DND-41 (cell line): ENCODE data around the gene WFDC12.

Experiments used
- EZH2 ChIP-seq: IDR thresholded peaks from 3 replicates; pipeline ENCODE4 v1.6.1; 2012; ENCODE audit warnings: borderline replicate concordance, low read depth, mild to moderate bottlenecking, moderate library complexity, low read length, inconsistent platforms; ENCODE audit not compliant: severe bottlenecking
- TF ChIP-seq, protein P1 (sequence below): IDR thresholded peaks from 2 replicates; pipeline ENCODE4 v1.5.1; 2012; ENCODE audit warnings: borderline replicate concordance, low read length, moderate library complexity, mild to moderate bottlenecking; ENCODE audit not compliant: poor library complexity, severe bottlenecking; ENCODE audit errors: extremely low read depth

DNA sequence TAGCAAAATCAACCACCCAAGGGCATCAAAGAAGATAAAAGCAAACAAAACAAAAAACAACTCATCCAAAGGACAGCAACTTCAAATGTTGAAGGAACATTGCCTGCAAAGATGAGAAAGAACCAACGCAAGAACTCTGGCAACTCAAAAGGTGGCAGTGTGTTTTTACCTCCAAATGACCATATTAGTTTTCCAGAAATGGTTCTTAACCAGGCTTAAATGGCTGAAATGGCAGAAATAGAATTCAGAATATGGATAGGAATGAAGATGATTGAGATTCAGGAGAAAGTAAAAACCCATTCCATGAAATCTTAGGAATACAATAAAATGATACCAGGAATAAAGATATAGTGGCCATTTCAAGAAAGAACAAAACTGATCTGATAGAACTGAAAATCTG is 40.6 kb upstream of the WFDC12 start:
- TF ChIP-seq, protein P1, sequence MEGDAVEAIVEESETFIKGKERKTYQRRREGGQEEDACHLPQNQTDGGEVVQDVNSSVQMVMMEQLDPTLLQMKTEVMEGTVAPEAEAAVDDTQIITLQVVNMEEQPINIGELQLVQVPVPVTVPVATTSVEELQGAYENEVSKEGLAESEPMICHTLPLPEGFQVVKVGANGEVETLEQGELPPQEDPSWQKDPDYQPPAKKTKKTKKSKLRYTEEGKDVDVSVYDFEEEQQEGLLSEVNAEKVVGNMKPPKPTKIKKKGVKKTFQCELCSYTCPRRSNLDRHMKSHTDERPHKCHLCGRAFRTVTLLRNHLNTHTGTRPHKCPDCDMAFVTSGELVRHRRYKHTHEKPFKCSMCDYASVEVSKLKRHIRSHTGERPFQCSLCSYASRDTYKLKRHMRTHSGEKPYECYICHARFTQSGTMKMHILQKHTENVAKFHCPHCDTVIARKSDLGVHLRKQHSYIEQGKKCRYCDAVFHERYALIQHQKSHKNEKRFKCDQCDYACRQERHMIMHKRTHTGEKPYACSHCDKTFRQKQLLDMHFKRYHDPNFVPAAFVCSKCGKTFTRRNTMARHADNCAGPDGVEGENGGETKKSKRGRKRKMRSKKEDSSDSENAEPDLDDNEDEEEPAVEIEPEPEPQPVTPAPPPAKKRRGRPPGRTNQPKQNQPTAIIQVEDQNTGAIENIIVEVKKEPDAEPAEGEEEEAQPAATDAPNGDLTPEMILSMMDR: no peak
- TF ChIP-seq EZH2: no peak
